ENCODE measurements around the gene ZBTB4.

- TF ChIP-seq POLR2A (IDR thresholded peaks at IDR 0.05; ENCODE audit: low read depth, low read length) (no peak), POLR2AphosphoS5 (IDR thresholded peaks at IDR 0.05; ENCODE audit: low read depth, low read length) (no peak), TAF1 (IDR thresholded peaks at IDR 0.05; ENCODE audit: borderline replicate concordance, low read depth, low read length) (no peak)
Observed at GRCh38 chr17:7428557-7428956, 50.9 kb downstream of the ZBTB4 start, which contains the start of gene SPEM3.
